ENCODE measurements around the gene TMEM141.
A peak's percentile ranks its signal among the peaks of the same experiment; 100 is the strongest.
"Not testable (repeated sequence)": the region's sequence is repeated elsewhere in the genome, so short reads cannot be mapped to it uniquely, and the experiment has no call there.

The TMEM141 gene

GRCh38 chr9:136839229-136840139 is 48.3 kb downstream of the TMEM141 start:
- DNase-seq (ENCODE audit: extremely low read depth, insufficient read length), result no peak
- Histone ChIP-seq H3K4me3 (replicated peaks; ENCODE audit: low read depth, low read length) (no peak overlapping the region), H3K36me3 (ENCODE audit: control insufficient read depth, insufficient read depth, low read length) (peaks cover 9% of the 10 kb centered on the region), H3K27me3 (replicated peaks; ENCODE audit: control insufficient read depth, insufficient read depth, low read length) (no peaks in the 10 kb centered on the region)
- TF ChIP-seq, protein P1, sequence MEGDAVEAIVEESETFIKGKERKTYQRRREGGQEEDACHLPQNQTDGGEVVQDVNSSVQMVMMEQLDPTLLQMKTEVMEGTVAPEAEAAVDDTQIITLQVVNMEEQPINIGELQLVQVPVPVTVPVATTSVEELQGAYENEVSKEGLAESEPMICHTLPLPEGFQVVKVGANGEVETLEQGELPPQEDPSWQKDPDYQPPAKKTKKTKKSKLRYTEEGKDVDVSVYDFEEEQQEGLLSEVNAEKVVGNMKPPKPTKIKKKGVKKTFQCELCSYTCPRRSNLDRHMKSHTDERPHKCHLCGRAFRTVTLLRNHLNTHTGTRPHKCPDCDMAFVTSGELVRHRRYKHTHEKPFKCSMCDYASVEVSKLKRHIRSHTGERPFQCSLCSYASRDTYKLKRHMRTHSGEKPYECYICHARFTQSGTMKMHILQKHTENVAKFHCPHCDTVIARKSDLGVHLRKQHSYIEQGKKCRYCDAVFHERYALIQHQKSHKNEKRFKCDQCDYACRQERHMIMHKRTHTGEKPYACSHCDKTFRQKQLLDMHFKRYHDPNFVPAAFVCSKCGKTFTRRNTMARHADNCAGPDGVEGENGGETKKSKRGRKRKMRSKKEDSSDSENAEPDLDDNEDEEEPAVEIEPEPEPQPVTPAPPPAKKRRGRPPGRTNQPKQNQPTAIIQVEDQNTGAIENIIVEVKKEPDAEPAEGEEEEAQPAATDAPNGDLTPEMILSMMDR (IDR thresholded peaks at IDR 0.05; ENCODE audit: insufficient read depth, low read length, poor library complexity, severe bottlenecking), result no peak

GRCh38 chr9:136840140-136840876 is 49.2 kb downstream of the TMEM141 start:
- no peak overlapping the region for H3K4me3 ChIP-seq (replicated peaks; ENCODE audit: low read depth, low read length)
- TF ChIP-seq, protein P1 (IDR thresholded peaks at IDR 0.05; ENCODE audit: insufficient read depth, low read length, poor library complexity, severe bottlenecking), result no peak
- H3K27me3 ChIP-seq (replicated peaks; ENCODE audit: control insufficient read depth, insufficient read depth, low read length), result no peaks in the 10 kb centered on the region
- no peak for DNase-seq (ENCODE audit: extremely low read depth, insufficient read length)
- H3K36me3 ChIP-seq (ENCODE audit: control insufficient read depth, insufficient read depth, low read length), result peaks cover 9% of the 10 kb centered on the region

GRCh38 chr9:136840877-136841645 is 49.9 kb downstream of the TMEM141 start:
- H3K27me3 ChIP-seq (replicated peaks; ENCODE audit: control insufficient read depth, insufficient read depth, low read length), result no peaks in the 10 kb centered on the region
- TF ChIP-seq, protein P1 (IDR thresholded peaks at IDR 0.05; ENCODE audit: insufficient read depth, low read length, poor library complexity, severe bottlenecking), result no peak
- no peak overlapping the region for H3K4me3 ChIP-seq (replicated peaks; ENCODE audit: low read depth, low read length)
- DNase-seq (ENCODE audit: extremely low read depth, insufficient read length), result no peak
- peaks cover 7% of the 10 kb centered on the region for H3K36me3 ChIP-seq (ENCODE audit: control insufficient read depth, insufficient read depth, low read length)

GRCh38 chr9:136841646-136842379 is 50.7 kb downstream of the TMEM141 start:
- H3K27me3 ChIP-seq (replicated peaks; ENCODE audit: control insufficient read depth, insufficient read depth, low read length); H3K36me3 ChIP-seq (ENCODE audit: control insufficient read depth, insufficient read depth, low read length); DNase-seq (ENCODE audit: extremely low read depth, insufficient read length): not testable (repeated sequence)
- peak overlapping the region; percentile 64 for H3K4me3 ChIP-seq (replicated peaks; ENCODE audit: low read depth, low read length)

DNA sequence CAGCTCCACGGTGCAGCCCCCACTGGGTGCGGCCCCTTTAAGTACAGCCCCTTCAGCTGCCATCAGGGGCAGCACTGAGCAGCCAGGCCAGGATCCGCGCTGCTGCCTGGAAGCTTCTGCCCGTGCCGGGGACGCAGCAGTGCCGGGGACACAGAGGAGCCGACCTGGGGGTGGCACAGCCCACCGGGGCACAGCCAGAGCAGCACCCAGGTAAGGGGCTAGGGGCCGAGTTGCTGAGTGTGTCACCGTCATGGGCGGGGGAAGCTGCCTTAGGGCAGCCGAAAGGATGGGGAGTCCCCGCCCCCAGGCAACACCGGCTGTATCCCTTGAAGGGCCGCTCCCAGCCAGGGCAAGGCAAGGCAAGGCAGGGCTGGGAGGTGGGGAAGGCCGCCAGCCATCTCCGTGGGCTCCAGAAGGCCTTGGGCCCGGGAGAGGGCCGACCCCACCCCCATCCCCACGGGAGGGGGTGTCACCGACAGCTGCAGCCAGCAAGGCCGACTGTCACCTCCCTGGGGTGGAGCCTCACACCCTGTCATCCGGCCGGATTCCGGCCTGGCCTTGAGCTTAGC is 51.3 kb downstream of the TMEM141 start, which contains the start of gene AJM1:
Gene AJM1 (plus strand): TSS at position 99 of the 569 bp plus-strand sequence. CDS start 1,937 bp downstream, outside the sequence.
- TF ChIP-seq, protein P1 (IDR thresholded peaks at IDR 0.05; ENCODE audit: insufficient read depth, low read length, poor library complexity, severe bottlenecking), result peak; percentile 95
- H3K36me3 ChIP-seq (ENCODE audit: control insufficient read depth, insufficient read depth, low read length); H3K27me3 ChIP-seq (replicated peaks; ENCODE audit: control insufficient read depth, insufficient read depth, low read length): not testable (repeated sequence)
- peak; percentile 81 for DNase-seq (ENCODE audit: extremely low read depth, insufficient read length)
- peak within 1 kb of the TSS; percentile 64 for H3K4me3 ChIP-seq (replicated peaks; ENCODE audit: low read depth, low read length)

Data from GM06990 (cell line).